GM12874 (cell line): Measurements from ENCODE around the gene NDE1.

ENCODE experiments used
- TF ChIP-seq, protein P1 (sequence below): IDR thresholded peaks from 2 replicates; pipeline ENCODE4 v1.5.1; 2011; ENCODE audit warnings: low read depth, mild to moderate bottlenecking, control low read depth, low read length, moderate library complexity; ENCODE audit not compliant: insufficient read depth

Gene NDE1

DNA sequence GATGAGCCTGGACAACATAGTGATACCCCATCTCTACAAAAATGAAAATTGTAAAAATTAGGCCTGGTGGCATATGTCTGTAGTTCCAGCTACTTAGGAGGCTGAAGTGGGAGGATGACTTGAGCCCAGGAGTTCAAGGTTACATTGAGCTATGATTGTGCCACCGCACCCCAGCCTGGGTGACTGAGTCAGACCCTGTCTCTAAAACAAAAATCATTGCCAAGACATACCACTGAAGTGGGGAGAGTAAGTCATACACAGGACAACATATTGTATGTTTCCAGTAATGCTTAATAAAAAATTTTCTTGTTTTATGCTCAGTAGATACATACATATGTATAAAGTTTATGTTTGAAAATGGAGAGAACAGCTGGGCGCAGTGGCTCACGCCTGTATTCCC lies 39.2 kb downstream of the NDE1 start:
- TF ChIP-seq, protein P1, sequence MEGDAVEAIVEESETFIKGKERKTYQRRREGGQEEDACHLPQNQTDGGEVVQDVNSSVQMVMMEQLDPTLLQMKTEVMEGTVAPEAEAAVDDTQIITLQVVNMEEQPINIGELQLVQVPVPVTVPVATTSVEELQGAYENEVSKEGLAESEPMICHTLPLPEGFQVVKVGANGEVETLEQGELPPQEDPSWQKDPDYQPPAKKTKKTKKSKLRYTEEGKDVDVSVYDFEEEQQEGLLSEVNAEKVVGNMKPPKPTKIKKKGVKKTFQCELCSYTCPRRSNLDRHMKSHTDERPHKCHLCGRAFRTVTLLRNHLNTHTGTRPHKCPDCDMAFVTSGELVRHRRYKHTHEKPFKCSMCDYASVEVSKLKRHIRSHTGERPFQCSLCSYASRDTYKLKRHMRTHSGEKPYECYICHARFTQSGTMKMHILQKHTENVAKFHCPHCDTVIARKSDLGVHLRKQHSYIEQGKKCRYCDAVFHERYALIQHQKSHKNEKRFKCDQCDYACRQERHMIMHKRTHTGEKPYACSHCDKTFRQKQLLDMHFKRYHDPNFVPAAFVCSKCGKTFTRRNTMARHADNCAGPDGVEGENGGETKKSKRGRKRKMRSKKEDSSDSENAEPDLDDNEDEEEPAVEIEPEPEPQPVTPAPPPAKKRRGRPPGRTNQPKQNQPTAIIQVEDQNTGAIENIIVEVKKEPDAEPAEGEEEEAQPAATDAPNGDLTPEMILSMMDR: no peak

DNA sequence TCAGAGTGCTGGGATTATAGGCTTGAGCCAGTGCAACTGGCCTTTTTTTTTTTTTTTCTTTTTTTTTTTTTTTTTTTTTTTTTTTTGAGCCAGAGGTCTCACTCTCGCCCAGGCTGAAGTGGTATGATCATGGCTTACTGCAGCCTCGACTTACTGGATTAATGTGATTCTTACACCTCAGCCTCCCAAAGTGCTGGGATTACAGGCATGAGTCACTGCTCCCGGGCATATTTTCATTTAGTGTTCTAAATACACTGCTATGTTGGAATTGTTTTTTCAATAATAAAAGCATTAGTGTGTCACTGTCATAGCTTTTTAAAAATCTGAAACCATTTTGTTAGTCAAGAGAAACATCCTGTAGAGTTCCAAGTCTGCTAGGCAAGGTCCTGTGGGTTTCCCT lies 40.3 kb downstream of the NDE1 start:
- TF ChIP-seq, protein P1: no peak

DNA sequence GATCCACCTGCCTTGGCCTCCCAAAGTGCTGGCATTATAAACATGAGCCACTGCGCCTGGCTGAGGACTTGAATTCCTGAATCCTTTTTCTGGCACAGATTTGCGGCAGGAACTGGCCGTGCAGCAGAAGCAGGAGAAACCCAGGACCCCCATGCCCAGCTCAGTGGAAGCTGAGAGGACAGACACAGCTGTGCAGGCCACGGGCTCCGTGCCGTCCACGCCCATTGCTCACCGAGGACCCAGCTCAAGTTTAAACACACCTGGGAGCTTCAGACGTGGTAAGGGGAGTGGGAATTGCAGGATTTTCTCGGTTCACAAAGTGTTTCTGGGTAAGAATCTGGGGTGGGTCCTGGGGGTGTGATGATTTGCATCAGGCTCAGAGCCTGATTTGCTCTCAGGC lies 41.0 kb downstream of the NDE1 start:
- TF ChIP-seq, protein P1: no peak

DNA sequence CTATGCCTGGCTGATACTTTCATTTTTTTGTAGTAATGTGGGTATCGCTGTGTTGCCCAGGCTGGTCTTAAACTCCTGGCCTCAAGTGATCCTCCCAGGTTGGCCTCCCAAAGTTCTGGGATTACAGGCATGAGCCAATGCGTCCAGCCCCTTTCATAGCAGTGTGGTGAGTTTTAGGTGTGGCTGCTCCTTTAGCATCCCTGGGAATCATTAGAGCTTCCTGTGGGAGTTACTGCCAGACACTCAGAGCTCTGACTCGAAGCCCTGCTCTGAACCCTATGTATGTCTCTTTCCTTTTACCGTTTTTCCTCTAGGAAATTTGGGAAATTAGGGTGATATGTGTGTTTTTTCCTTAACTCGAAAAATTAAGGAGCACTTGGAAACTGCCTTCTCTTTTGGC lies 44.5 kb downstream of the NDE1 start:
- TF ChIP-seq, protein P1: no peak

DNA sequence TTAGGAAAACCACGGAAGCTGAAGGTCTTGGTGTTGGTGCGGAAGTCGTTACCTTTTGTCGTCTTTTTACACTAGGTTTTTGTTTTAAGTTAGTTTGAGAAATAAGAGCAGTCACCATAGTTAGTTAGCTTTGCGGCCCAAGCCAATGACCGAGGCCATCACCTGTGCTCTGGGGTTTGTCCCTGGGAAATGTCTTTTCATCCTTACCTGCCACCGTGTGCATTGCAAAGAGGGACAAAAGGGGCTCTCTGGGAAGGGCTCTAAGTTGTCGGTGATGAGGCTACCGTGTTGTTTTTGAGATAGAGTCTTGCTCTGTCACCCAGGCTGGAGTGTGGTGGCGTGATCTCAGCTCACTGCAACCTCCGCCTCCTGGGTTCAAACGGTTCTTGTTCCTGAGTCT lies 49.8 kb downstream of the NDE1 start:
- TF ChIP-seq, protein P1: no peak

DNA sequence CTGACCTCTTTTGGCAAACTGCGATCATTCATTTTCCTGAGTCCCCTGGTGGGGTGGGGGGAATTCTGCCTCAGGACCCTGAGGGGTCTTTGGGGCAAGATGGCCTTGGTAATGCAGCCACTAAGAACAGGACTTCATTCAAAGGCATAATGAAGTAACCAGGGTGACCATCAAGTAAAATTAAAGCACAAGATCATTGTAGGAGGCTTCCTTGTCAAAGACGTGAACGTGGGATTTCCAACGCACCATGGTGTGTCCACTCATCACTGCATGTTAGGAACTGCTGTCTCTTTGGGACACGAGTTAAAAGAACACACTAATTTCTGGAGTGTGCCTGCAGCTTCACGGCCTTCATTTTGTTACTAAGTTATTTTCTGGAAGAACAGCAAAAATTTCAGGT lies 51.3 kb downstream of the NDE1 start:
- TF ChIP-seq, protein P1: no peak

DNA sequence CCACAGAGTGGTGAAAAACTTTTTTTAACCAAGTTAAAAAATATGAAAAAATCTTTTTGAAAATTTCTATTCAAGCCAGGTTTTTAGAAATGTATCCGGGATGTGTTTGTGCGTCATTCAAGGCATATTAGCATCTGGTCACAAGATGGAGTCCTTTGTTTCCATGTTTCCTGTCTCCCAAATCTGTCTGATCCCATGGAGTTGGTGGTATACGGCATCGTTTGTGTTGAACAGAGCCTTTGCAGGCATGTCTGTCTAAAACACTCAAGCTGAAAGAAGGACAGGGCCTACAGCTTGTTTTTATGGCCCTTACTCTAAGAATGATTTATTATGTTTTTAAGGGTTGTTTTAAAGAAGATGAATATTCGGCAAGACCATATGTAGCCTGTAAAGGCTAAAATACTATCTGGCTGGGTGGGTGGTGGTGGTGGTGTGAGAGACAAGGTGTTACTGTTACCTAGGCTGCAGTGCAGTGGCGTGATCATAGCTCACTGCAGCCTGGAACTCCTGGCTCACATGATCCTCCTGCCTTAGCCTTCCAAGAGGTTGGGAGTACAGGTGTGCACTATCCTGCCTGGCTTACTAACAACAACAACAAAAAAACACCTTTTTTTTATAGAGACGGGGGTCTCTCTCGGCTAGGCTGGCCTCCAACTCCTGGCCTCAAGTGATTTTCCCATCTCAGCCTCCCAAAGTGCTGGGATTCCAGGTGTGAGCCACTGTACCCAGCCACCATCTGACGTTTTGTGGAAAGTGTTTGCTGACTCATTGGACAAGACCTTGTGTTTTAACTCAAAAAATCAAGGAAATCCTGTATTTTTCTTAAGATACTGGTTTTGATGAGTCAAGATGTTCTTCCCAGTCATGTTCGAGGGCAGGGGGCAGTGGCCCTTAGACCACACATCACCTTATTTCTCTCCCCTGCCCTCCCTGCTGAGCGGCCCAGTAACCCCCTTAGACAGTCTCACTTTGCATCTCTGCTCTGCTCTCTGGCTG lies 52.2 kb downstream of the NDE1 start:
- TF ChIP-seq, protein P1: no peak
